H1 (cell line): ENCODE measurements around the gene PAQR9. TPM values are rescaled to one million over a fixed set of nuclear protein-coding genes. Genes with fewer than 3 reads are reported as not detected.

Source experiments
- CTCF ChIA-PET: fragments of 300-600 bp; sonication (Branson Sonifier 250); formaldehyde crosslinking; loops from one replicate; lab custom pipeline; 2021; ENCODE audit not compliant: partially characterized antibody; lab: Charles Lee
- POLR2A ChIA-PET: fragments of 300-600 bp; sonication (Branson Sonifier 250); formaldehyde crosslinking; loops from one replicate; lab custom pipeline; 2021; ENCODE audit warnings: inconsistent platforms; ENCODE audit not compliant: partially characterized antibody; lab: Charles Lee
- DNase-seq, 2 experiments: peaks; one replicate each; pipeline versions ENCODE4 v3.0.0 to v3.0.0-alpha.2; 2010 to 2022; ENCODE audit warnings: low spot score in 2 of 2, low read depth in 1 of 2, mixed read lengths in 1 of 2
- FAIRE-seq: peaks from 2 replicates; lab custom pipeline; 2011; peaks lifted over from hg19 to GRCh38; lab: Jason Lieb, UNC
- H2AFZ ChIP-seq: 2 replicates; pipeline ENCODE4 v1.8.1; 2012; ENCODE audit warnings: low read length, inconsistent platforms
- H2AK5ac ChIP-seq: 2 replicates; pipeline ENCODE4 v1.6.1; 2013; ENCODE audit warnings: low read depth, low read length
- H2BK120ac ChIP-seq: replicated peaks from 2 replicates; pipeline ENCODE3; 2013; ENCODE audit warnings: low read depth, low read length, inconsistent platforms
- H2BK12ac ChIP-seq: 2 replicates; pipeline ENCODE4 v1.6.1; 2013; ENCODE audit warnings: low read depth, low read length
- H2BK15ac ChIP-seq: 2 replicates; pipeline ENCODE4 v1.6.1; 2013; ENCODE audit warnings: low read length
- H2BK20ac ChIP-seq: 2 replicates; pipeline ENCODE4 v1.6.1; 2013; ENCODE audit warnings: low read length
- H2BK5ac ChIP-seq: 2 replicates; pipeline ENCODE4 v1.6.1; 2013; ENCODE audit warnings: low read depth, low read length
- H3K14ac ChIP-seq: 2 replicates; pipeline ENCODE4 v1.6.1; 2013; ENCODE audit warnings: inconsistent platforms; ENCODE audit not compliant: insufficient read length
- H3K18ac ChIP-seq: 2 replicates; pipeline ENCODE4 v1.6.1; 2013; ENCODE audit warnings: low read length; ENCODE audit errors: extremely low read depth
- H3K23ac ChIP-seq: 2 replicates; pipeline ENCODE4 v1.6.1; 2013; ENCODE audit warnings: inconsistent platforms; ENCODE audit not compliant: insufficient read length
- H3K23me2 ChIP-seq: 2 replicates; pipeline ENCODE4 v1.6.1; 2013; ENCODE audit warnings: low read depth, low read length
- H3K27ac ChIP-seq: 2 replicates; pipeline ENCODE4 v1.6.1; 2011; ENCODE audit warnings: low read depth, low read length, inconsistent platforms
- H3K27me3 ChIP-seq, 4 experiments: replicated peaks in 1 of 4; 1 replicate in 1 of 4; 2 replicates in 3 of 4; pipeline versions ENCODE4 v1.6.1 to v1.8.1; 2011 to 2013; ENCODE audit warnings: low read length in 3 of 4, mild to moderate bottlenecking in 3 of 4, inconsistent platforms in 2 of 4, mixed read lengths in 2 of 4, moderate library complexity in 1 of 4; ENCODE audit not compliant: control insufficient read depth in 3 of 4, insufficient read depth in 3 of 4; ENCODE audit errors: extremely low read depth in 1 of 4
- H3K36me3 ChIP-seq, 4 experiments: 2 replicates each; pipeline versions ENCODE4 v1.6.1 to v1.8.1; 2011 to 2013; ENCODE audit warnings: mild to moderate bottlenecking in 4 of 4, low read length in 3 of 4, moderate library complexity in 2 of 4, control low read depth in 1 of 4, inconsistent platforms in 1 of 4; ENCODE audit not compliant: insufficient read depth in 4 of 4, control insufficient read depth in 2 of 4
- H3K4ac ChIP-seq: replicated peaks from 2 replicates; pipeline ENCODE3; 2013; ENCODE audit warnings: low read length, low read depth, mixed read lengths, inconsistent platforms; ENCODE audit not compliant: insufficient read length
- H3K4me1 ChIP-seq, 4 experiments: replicated peaks in 1 of 4; 1 replicate in 1 of 4; 2 replicates in 3 of 4; pipeline versions ENCODE4 v1.6.1 to v1.8.1; 2011 to 2013; ENCODE audit warnings: low read length in 3 of 4, inconsistent platforms in 2 of 4, mixed read lengths in 1 of 4; ENCODE audit not compliant: insufficient read depth in 4 of 4, control insufficient read depth in 3 of 4
- H3K4me2 ChIP-seq, 2 experiments: 2 replicates each; pipeline versions ENCODE4 v1.6.1 to v1.8.1; 2011 to 2013; ENCODE audit warnings: low read depth in 2 of 2, low read length in 2 of 2, control low read depth in 1 of 2, inconsistent platforms in 1 of 2, mild to moderate bottlenecking in 1 of 2; ENCODE audit not compliant: insufficient read depth in 1 of 2
- H3K4me3 ChIP-seq, 4 experiments: fragments of 200-600, 300-600 bp in 1 of 4; sonication (generic), shearing (Covaris generic), sonication (Bioruptor Twin) in 1 of 4; 2 replicates each; pipeline versions ENCODE4 v1.5.1 to v1.8.1; 2011 to 2016; ENCODE audit warnings: low read length in 4 of 4, low read depth in 3 of 4, control low read depth in 2 of 4, inconsistent platforms in 2 of 4, mild to moderate bottlenecking in 2 of 4, mixed read lengths in 1 of 4, moderate library complexity in 1 of 4; ENCODE audit not compliant: insufficient read depth in 2 of 4; ENCODE audit errors: extremely low read depth in 1 of 4
- H3K56ac ChIP-seq: replicated peaks from 2 replicates; pipeline ENCODE3; 2013; ENCODE audit warnings: low read depth, mild to moderate bottlenecking, mixed read lengths, low read length, inconsistent platforms; ENCODE audit not compliant: insufficient read length
- H3K79me1 ChIP-seq: 2 replicates; pipeline ENCODE4 v1.6.1; 2013; ENCODE audit warnings: low read depth, low read length, control low read depth
- H3K79me2 ChIP-seq, 2 experiments: 2 replicates each; pipeline versions ENCODE4 v1.6.1 to v1.8.1; 2012 to 2013; ENCODE audit warnings: low read length in 2 of 2, mild to moderate bottlenecking in 2 of 2, inconsistent platforms in 1 of 2; ENCODE audit not compliant: insufficient read depth in 2 of 2, control insufficient read depth in 1 of 2
- H3K9ac ChIP-seq, 4 experiments: replicated peaks in 1 of 4; 1 replicate in 1 of 4; 2 replicates in 3 of 4; pipeline versions ENCODE4 v1.6.1 to v1.8.1; 2011 to 2013; ENCODE audit warnings: low read depth in 3 of 4, low read length in 3 of 4, control low read depth in 2 of 4, mild to moderate bottlenecking in 2 of 4, moderate library complexity in 2 of 4, inconsistent platforms in 1 of 4; ENCODE audit errors: extremely low read depth in 1 of 4
- H3K9me3 ChIP-seq, 2 experiments: 2 replicates each; pipeline versions ENCODE4 v1.6.1 to v1.8.1; 2012 to 2013; ENCODE audit warnings: mild to moderate bottlenecking in 2 of 2, moderate library complexity in 2 of 2, control low read depth in 1 of 2, inconsistent platforms in 1 of 2, low read depth in 1 of 2, low read length in 1 of 2, mixed read lengths in 1 of 2; ENCODE audit not compliant: insufficient read depth in 2 of 2
- H4K20me1 ChIP-seq, 2 experiments: replicated peaks in 1 of 2; 2 replicates each; pipeline versions ENCODE3 to v1.8.1; 2011 to 2013; ENCODE audit warnings: inconsistent platforms in 2 of 2, low read length in 2 of 2, mild to moderate bottlenecking in 1 of 2; ENCODE audit not compliant: insufficient read depth in 2 of 2, control insufficient read depth in 1 of 2
- H4K5ac ChIP-seq: 2 replicates; pipeline ENCODE4 v1.6.1; 2013; ENCODE audit warnings: low read length, low read depth, mixed read lengths, inconsistent platforms; ENCODE audit not compliant: insufficient read length
- H4K8ac ChIP-seq: 2 replicates; pipeline ENCODE4 v1.8.0; 2013; ENCODE audit warnings: mild to moderate bottlenecking, moderate library complexity, low read length, inconsistent platforms; ENCODE audit not compliant: insufficient read depth; ENCODE audit errors: extremely low read depth
- H4K91ac ChIP-seq: replicated peaks from 2 replicates; pipeline ENCODE3; 2013; ENCODE audit warnings: low read length, mixed read lengths, inconsistent platforms; ENCODE audit not compliant: insufficient read length
- ATF2 ChIP-seq: IDR thresholded peaks from 2 replicates; pipeline ENCODE4 v1.6.1; 2012; ENCODE audit warnings: low read length, inconsistent platforms
- GABPA ChIP-seq: IDR thresholded peaks from 2 replicates; pipeline ENCODE4 v1.6.1; 2011; ENCODE audit warnings: mild to moderate bottlenecking, low read length, moderate library complexity, borderline replicate concordance; ENCODE audit not compliant: insufficient read depth
- KDM5A ChIP-seq: fragments of 200-600 bp; IDR thresholded peaks from 2 replicates; pipeline ENCODE4 v1.7.1; 2012; ENCODE audit warnings: mild to moderate bottlenecking, low read length, inconsistent platforms, mixed read lengths
- POLR2A ChIP-seq, 2 experiments: IDR thresholded peaks; 1 replicate in 1 of 2; 2 replicates in 1 of 2; pipeline ENCODE4 v1.6.1; 2011; ENCODE audit warnings: low read depth in 2 of 2, low read length in 2 of 2, mild to moderate bottlenecking in 2 of 2; ENCODE audit errors: control extremely low read depth in 1 of 2
- POLR2AphosphoS5 ChIP-seq: IDR thresholded peaks from 2 replicates; pipeline ENCODE4 v1.6.1; 2011; ENCODE audit warnings: low read depth, low read length
- SAP30 ChIP-seq: fragments of 300-600 bp; sonication (generic); IDR thresholded peaks from 2 replicates; pipeline ENCODE4 v1.7.1; 2012; ENCODE audit warnings: low read length, moderate library complexity, mild to moderate bottlenecking, inconsistent platforms; ENCODE audit not compliant: insufficient read depth, insufficient replicate concordance
- SP2 ChIP-seq: IDR thresholded peaks from 2 replicates; pipeline ENCODE4 v1.6.1; 2012; ENCODE audit warnings: mild to moderate bottlenecking, low read length, inconsistent platforms
- TCF12 ChIP-seq: IDR thresholded peaks from 2 replicates; pipeline ENCODE4 v1.6.1; 2011; ENCODE audit warnings: low read depth, mild to moderate bottlenecking, low read length
- USF2 ChIP-seq: IDR thresholded peaks from 2 replicates; pipeline ENCODE4 v1.6.1; 2011; ENCODE audit warnings: low read length, improper control_type of control experiment
- WGBS, 2 experiments: shearing (Covaris generic) in 1 of 2; methylation state at CpG; one replicate each; pipeline versions ENCODE4 v1.1.6 to v1.1.7; 2013 to 2015; ENCODE audit warnings: low lambda C conversion rate in 2 of 2, mixed read lengths in 2 of 2, inconsistent platforms in 1 of 2, low coverage in 1 of 2, missing lambda C conversion rate in 1 of 2; ENCODE audit not compliant: insufficient replicate concordance in 2 of 2, insufficient coverage in 1 of 2, insufficient read length in 1 of 2; ENCODE audit errors: extremely low coverage in 1 of 2, missing lambda C conversion rate in 1 of 2; 5-methylcytosine and 5-hydroxymethylcytosine counted together
- polyA plus RNA-seq, 7 experiments: library from polyadenylated mRNA; depleted of rRNA in 3 of 7; stranded (reverse) in 5 of 7; unstranded in 2 of 7; fragments of >200 nt in 5 of 7; fragments of 200-250 nt in 2 of 7; gene quantifications; 1 replicate in 5 of 7; 2 replicates in 1 of 7; 4 replicates in 1 of 7; pipeline versions ENCODE4 v1.2.1 to v1.2.3, GENCODE V29; 2011 to 2013; ENCODE audit warnings: missing spikeins in 2 of 7, mixed read lengths in 2 of 7
- total RNA-seq: library from RNA; stranded (reverse); fragmentation: NEBNext Ultra II Directional; extraction: Animal tissue kit (Norgen Biotek cat#: 25700); gene quantifications from 2 replicates; pipeline ENCODE4 v1.2.1, GENCODE V29; 2021
- TF ChIP-seq, protein P1 (sequence below): IDR thresholded peaks from 2 replicates; pipeline ENCODE4 v1.6.1; 2012; ENCODE audit warnings: inconsistent platforms

PAQR9 gene
- total and polyA plus RNA-seq, 2 of the 8 experiments (the other 6 are each of a cell fraction or from before 2014, with no cell fraction given), result 2.6 to 5.2 TPM

GRCh38 chr3:143000528-143000927 lies 37.1 kb upstream of the PAQR9 start:
- H2BK120ac ChIP-seq, result no peak overlapping the region
- CTCF ChIA-PET, result interaction anchor here (0.8 to 2.6 kb wide), 4 partner anchors 19 to 175 kb away, joined by 3 to 8 read pairs (median 5); no protein-coding TSS in a partner anchor
- peak overlapping the region; percentile 78 to 85 for H3K4me2 ChIP-seq
- no peak overlapping the region for H4K5ac ChIP-seq
- H3K23me2 ChIP-seq, result peaks cover 7% of the 10 kb centered on the region; the same call in 1 of the 2 replicates
- H3K56ac ChIP-seq, result no peak overlapping the region
- H3K27ac ChIP-seq, result peak overlapping the region; percentile 89; the same call in 1 of the 2 replicates
- peaks cover 0 to 4% (median 2%) of the 10 kb centered on the region in 4 experiments; a peak in 2 of 7 replicates for H3K4me1 ChIP-seq
- no peak overlapping the region for H2AFZ ChIP-seq
- H3K9ac ChIP-seq, result peak overlapping the region; percentile 35 to 98 (median 94)
- no peak overlapping the region for H2BK15ac ChIP-seq
- DNase-seq (no peak), FAIRE-seq (no peak)
- no peak overlapping the region for H3K18ac ChIP-seq
- peak overlapping the region; percentile 81 to 99 (median 90) for H3K4me3 ChIP-seq
- H3K79me2 ChIP-seq, result peaks cover 30 to 45% of the 10 kb centered on the region in 2 experiments
- H2AK5ac ChIP-seq, result 0 out of 2 replicates have a peak overlapping the region, but pooled peaks have one; percentile 24
- no peak overlapping the region for H4K91ac ChIP-seq
- H4K8ac ChIP-seq, result no peak overlapping the region
- no peak overlapping the region for H3K14ac ChIP-seq
- TF ChIP-seq POLR2A (IDR thresholded peaks at IDR 0.05; ENCODE audit: control extremely low read depth in 1 of 2, low read depth in 2 of 2, low read length in 2 of 2), result no peak
- no peak for TF ChIP-seq SAP30
- no peak for TF ChIP-seq KDM5A
- no peak for TF ChIP-seq GABPA
- TF ChIP-seq, protein P1, sequence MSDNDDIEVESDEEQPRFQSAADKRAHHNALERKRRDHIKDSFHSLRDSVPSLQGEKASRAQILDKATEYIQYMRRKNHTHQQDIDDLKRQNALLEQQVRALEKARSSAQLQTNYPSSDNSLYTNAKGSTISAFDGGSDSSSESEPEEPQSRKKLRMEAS, result no peak
- no peak for TF ChIP-seq USF2
- no peak for TF ChIP-seq POLR2AphosphoS5
- no peak for TF ChIP-seq SP2
- no peak for TF ChIP-seq ATF2
- TF ChIP-seq TCF12, result no peak
- TF ChIP-seq, all 59 proteins: peak for 0
- 25% methylated on average over 10 of the region's 10 CpGs; no CpG with 5 or more reads in 1 of the 2 experiments for WGBS, 2 experiments
- Histone ChIP-seq H3K9me3 (no peaks in the 10 kb centered on the region), H3K23ac (no peak overlapping the region), H3K79me1 (no peaks in the 10 kb centered on the region; the same call in 1 of the 2 replicates), H2BK12ac (no peak overlapping the region), H3K4ac (no peak overlapping the region), H3K36me3 (no peaks in the 10 kb centered on the region), H4K20me1 (peaks cover 0 to 2% of the 10 kb centered on the region in 2 experiments), H2BK5ac (0 out of 2 replicates have a peak overlapping the region, but pooled peaks have one; percentile 52), H2BK20ac (no peak overlapping the region), H3K27me3 (no peaks in the 10 kb centered on the region)
- POLR2A ChIA-PET, result interaction anchor here (0.6 to 3.2 kb wide), 15 partner anchors 10 to 971 kb away, joined by 3 to 25 read pairs (median 5); partner anchors contain the start of genes DIPK2A and PAQR9
